ENCODE measurements around the gene VPS9D1. TPM values are rescaled to one million over a fixed set of nuclear protein-coding genes. Genes with fewer than 3 reads are reported as not detected.

VPS9D1 gene
- polyA plus RNA-seq, 3 donors = 1.2 to 29.7 (median 1.6) TPM

DNA sequence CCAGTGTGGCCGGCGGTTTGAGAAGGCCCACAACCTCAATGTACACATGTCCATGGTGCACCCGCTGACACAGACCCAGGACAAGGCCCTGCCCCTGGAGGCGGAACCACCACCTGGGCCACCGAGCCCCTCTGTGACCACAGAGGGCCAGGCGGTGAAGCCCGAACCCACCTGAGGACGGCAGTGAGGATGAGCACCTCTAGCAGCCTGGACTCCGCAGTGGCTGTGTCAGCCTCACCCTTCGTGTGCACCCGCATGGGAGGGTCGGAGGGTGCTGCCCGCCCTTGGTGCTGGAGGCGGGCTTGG lies 17.3 kb upstream of the VPS9D1 start:
- H3K27ac ChIP-seq (ENCODE audit: low read depth in 1 of 2, low read length in 2 of 2) = no peak overlapping the region
- H4K20me1 ChIP-seq (ENCODE audit: insufficient read depth, low read length) = peaks cover 93% of the 10 kb centered on the region
- peaks cover 0 to 2% (median 0%) of the 10 kb centered on the region in 3 donors for H3K27me3 Mint-ChIP-seq (ENCODE audit: low read depth in 3 of 3)
- TF ChIP-seq, protein P1, sequence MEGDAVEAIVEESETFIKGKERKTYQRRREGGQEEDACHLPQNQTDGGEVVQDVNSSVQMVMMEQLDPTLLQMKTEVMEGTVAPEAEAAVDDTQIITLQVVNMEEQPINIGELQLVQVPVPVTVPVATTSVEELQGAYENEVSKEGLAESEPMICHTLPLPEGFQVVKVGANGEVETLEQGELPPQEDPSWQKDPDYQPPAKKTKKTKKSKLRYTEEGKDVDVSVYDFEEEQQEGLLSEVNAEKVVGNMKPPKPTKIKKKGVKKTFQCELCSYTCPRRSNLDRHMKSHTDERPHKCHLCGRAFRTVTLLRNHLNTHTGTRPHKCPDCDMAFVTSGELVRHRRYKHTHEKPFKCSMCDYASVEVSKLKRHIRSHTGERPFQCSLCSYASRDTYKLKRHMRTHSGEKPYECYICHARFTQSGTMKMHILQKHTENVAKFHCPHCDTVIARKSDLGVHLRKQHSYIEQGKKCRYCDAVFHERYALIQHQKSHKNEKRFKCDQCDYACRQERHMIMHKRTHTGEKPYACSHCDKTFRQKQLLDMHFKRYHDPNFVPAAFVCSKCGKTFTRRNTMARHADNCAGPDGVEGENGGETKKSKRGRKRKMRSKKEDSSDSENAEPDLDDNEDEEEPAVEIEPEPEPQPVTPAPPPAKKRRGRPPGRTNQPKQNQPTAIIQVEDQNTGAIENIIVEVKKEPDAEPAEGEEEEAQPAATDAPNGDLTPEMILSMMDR (IDR thresholded peaks at IDR 0.05) = no peak
- intact Hi-C loops (cut with micrococcal nuclease) = no loop called here
- H3K4me3 ChIP-seq (replicated peaks in 1 of 3; ENCODE audit: low read depth in 2 of 3, low read length in 3 of 3) = no peak overlapping the region
- H3K9ac ChIP-seq (ENCODE audit: insufficient read depth, low read length, poor library complexity, severe bottlenecking) = no peak overlapping the region
- H3K36me3 Mint-ChIP-seq = peaks cover 77 to 96% of the 10 kb centered on the region in 2 donors
- H2AFZ ChIP-seq (ENCODE audit: insufficient read depth, low read depth, low read length, poor library complexity, severe bottlenecking) = no peak overlapping the region
- H3K4me1 Mint-ChIP-seq = peaks cover 2% of the 10 kb centered on the region
- peak overlapping the region in 1 of 7 donors; percentile 71 for H3K27ac Mint-ChIP-seq
- H3K27me3 ChIP-seq (ENCODE audit: control insufficient read depth in 2 of 2, insufficient read depth in 2 of 2, low read length in 2 of 2) = no peaks in the 10 kb centered on the region
- DNase-seq = no peak
- H3K36me3 ChIP-seq (replicated peaks in 1 of 2; ENCODE audit: control insufficient read depth in 1 of 2, insufficient read depth in 2 of 2, low read length in 2 of 2) = peaks cover 87 to 99% of the 10 kb centered on the region in 2 donors
- no peaks in the 10 kb centered on the region for H3K9me3 Mint-ChIP-seq
- H3K79me2 ChIP-seq (ENCODE audit: insufficient read depth, low read length) = peaks cover 14% of the 10 kb centered on the region
- H3K4me2 ChIP-seq (replicated peaks; ENCODE audit: extremely low read depth, low read length, poor library complexity, severe bottlenecking) = no peak overlapping the region
- H3K4me3 Mint-ChIP-seq = no peak overlapping the region
- 96% methylated on average over 13 of the region's 14 CpGs for WGBS (ENCODE audit: insufficient coverage)
- H3K4me1 ChIP-seq (ENCODE audit: control insufficient read depth in 1 of 2, insufficient read depth in 2 of 2, low read length in 2 of 2) = no peaks in the 10 kb centered on the region
- H3K9me3 ChIP-seq (replicated peaks in 1 of 2; ENCODE audit: control insufficient read depth in 1 of 2, insufficient read depth in 1 of 2, low read length in 2 of 2) = no peaks in the 10 kb centered on the region

DNA sequence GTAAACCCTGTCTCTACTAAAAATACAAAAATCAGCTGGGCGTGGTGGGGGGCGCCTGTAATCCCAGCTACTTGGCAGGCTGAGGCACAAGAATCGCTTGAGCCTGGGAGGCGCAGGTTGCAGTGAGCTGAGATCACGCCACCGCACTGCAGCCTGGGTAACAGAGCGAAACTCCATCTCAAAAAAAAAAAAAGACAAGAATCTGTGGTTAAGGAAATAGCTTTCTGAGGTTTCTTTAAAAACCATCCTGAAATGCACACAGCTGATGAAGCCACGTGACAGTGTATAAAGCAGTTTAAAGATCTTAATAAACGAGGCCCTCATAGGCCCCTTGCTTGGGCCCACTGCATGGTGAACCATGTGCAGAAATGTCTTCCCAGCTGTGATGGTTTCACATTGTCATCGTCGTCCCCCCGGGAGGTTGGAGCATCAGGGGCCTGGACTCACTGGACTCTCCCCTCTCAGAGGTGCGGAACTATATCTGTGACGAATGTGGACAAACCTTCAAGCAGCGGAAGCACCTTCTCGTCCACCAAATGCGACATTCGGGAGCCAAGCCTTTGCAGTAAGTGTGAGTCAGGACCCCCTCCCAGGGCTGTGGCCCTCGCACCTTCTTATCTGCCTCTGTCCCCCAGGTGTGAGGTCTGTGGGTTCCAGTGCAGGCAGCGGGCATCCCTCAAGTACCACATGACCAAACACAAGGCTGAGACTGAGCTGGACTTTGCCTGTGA lies 16.8 kb upstream of the VPS9D1 start:
- Mint-ChIP-seq H3K4me1 (peaks cover 2% of the 10 kb centered on the region), H3K4me3 (no peak overlapping the region), H3K36me3 (peaks cover 79 to 97% of the 10 kb centered on the region in 2 donors), H3K27me3 (ENCODE audit: low read depth in 3 of 3) (peaks cover 0 to 2% (median 0%) of the 10 kb centered on the region in 3 donors), H3K27ac (peak overlapping the region in 1 of 7 donors; percentile 71), H3K9me3 (peaks cover 0 to under 1% (median 0%) of the 10 kb centered on the region in 7 donors)
- 83% methylated on average over 9 of the region's 20 CpGs for WGBS (ENCODE audit: insufficient coverage)
- Histone ChIP-seq H4K20me1 (ENCODE audit: insufficient read depth, low read length) (peaks cover 93% of the 10 kb centered on the region), H3K4me2 (replicated peaks; ENCODE audit: extremely low read depth, low read length, poor library complexity, severe bottlenecking) (no peak overlapping the region), H3K27me3 (ENCODE audit: control insufficient read depth in 2 of 2, insufficient read depth in 2 of 2, low read length in 2 of 2) (no peaks in the 10 kb centered on the region), H3K9ac (ENCODE audit: insufficient read depth, low read length, poor library complexity, severe bottlenecking) (no peak overlapping the region), H2AFZ (ENCODE audit: insufficient read depth, low read depth, low read length, poor library complexity, severe bottlenecking) (no peak overlapping the region), H3K4me1 (ENCODE audit: control insufficient read depth in 1 of 2, insufficient read depth in 2 of 2, low read length in 2 of 2) (no peaks in the 10 kb centered on the region), H3K79me2 (ENCODE audit: insufficient read depth, low read length) (peaks cover 19% of the 10 kb centered on the region), H3K36me3 (replicated peaks in 1 of 2; ENCODE audit: control insufficient read depth in 1 of 2, insufficient read depth in 2 of 2, low read length in 2 of 2) (peaks cover 92 to 99% of the 10 kb centered on the region in 2 donors), H3K27ac (ENCODE audit: low read depth in 1 of 2, low read length in 2 of 2) (no peak overlapping the region), H3K9me3 (replicated peaks in 1 of 2; ENCODE audit: control insufficient read depth in 1 of 2, insufficient read depth in 1 of 2, low read length in 2 of 2) (no peaks in the 10 kb centered on the region), H3K4me3 (replicated peaks in 1 of 3; ENCODE audit: low read depth in 2 of 3, low read length in 3 of 3) (no peak overlapping the region)
- intact Hi-C loops (cut with micrococcal nuclease) = no loop called here
- DNase-seq = no peak
- TF ChIP-seq, protein P1 (IDR thresholded peaks at IDR 0.05) = no peak

Measured in CD14-positive monocyte (primary cell).